ENCODE data around the gene PRPSAP1. TPM values are rescaled to one million over a fixed set of nuclear protein-coding genes. Genes with fewer than 3 reads are reported as not detected.
A peak's percentile ranks its signal among the peaks of the same experiment; 100 is the strongest.
"Not testable (repeated sequence)": the region's sequence is repeated elsewhere in the genome, so short reads cannot be mapped to it uniquely, and the experiment has no call there.

PRPSAP1 gene
- total RNA-seq, 1 experiment from 2014 or later: 38.4 TPM

DNA sequence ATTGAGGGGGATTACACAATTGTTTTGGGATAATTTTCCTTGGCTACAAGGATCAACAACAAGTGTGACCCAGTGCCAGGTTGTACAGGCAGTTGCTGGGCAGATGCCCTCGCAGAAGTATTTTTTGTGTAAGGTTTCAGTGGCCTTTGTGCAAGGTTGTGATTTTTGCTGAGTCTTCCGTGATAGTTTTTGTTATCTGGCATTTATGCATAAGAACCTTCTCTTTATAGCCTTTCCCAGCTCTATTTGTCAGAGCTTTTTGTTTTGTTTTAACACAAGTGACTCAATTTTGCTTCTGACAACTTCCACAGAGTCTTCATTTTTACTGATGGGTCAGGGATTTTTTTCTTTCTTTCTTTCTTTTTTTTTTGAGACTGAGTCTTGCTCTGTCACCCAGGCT lies 6.7 kb upstream of the PRPSAP1 start:
- H3K4me1 ChIP-seq (ENCODE audit: insufficient read depth, low read length): no peaks in the 10 kb centered on the region
- H2AFZ ChIP-seq (ENCODE audit: low read length): no peak overlapping the region
- Mint-ChIP-seq H3K9me3 (no peaks in the 10 kb centered on the region), H3K4me1 (peaks cover 8 to 13% of the 10 kb centered on the region in 2 experiments), H3K27ac (no peak overlapping the region), H3K27me3 (ENCODE audit: low read depth) (no peaks in the 10 kb centered on the region), H3K4me3 (no peak overlapping the region), H3K36me3 (ENCODE audit: insufficient read depth in 1 of 3, low read depth in 3 of 3) (no peaks in the 10 kb centered on the region)
- no CpG with 5 or more reads among the region's 2 CpGs for whole genome bisulfite sequencing (ENCODE audit: extremely low coverage, insufficient read length, low lambda C conversion rate)
- H2AK5ac ChIP-seq (ENCODE audit: insufficient read length, low read length): no peak overlapping the region
- H3K23me2 ChIP-seq (ENCODE audit: insufficient read length, low read depth, low read length, poor library complexity, severe bottlenecking): no peaks in the 10 kb centered on the region
- no peak overlapping the region for H3K23ac ChIP-seq (ENCODE audit: insufficient read length, low read depth, low read length)
- H4K91ac ChIP-seq (ENCODE audit: insufficient read length, low read depth, low read length): no peak overlapping the region
- no peaks in the 10 kb centered on the region for H3K9me3 ChIP-seq (ENCODE audit: control insufficient read depth, low read depth, low read length)
- no peak overlapping the region for H2BK20ac ChIP-seq (ENCODE audit: low read depth, low read length, poor library complexity, severe bottlenecking)
- no peak overlapping the region for H4K8ac ChIP-seq (replicated peaks; ENCODE audit: insufficient read length, low read depth, low read length)
- TF ChIP-seq, protein P1, sequence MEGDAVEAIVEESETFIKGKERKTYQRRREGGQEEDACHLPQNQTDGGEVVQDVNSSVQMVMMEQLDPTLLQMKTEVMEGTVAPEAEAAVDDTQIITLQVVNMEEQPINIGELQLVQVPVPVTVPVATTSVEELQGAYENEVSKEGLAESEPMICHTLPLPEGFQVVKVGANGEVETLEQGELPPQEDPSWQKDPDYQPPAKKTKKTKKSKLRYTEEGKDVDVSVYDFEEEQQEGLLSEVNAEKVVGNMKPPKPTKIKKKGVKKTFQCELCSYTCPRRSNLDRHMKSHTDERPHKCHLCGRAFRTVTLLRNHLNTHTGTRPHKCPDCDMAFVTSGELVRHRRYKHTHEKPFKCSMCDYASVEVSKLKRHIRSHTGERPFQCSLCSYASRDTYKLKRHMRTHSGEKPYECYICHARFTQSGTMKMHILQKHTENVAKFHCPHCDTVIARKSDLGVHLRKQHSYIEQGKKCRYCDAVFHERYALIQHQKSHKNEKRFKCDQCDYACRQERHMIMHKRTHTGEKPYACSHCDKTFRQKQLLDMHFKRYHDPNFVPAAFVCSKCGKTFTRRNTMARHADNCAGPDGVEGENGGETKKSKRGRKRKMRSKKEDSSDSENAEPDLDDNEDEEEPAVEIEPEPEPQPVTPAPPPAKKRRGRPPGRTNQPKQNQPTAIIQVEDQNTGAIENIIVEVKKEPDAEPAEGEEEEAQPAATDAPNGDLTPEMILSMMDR (conservative IDR thresholded peaks at IDR 0.05): no peak
- no peak for DNase-seq
- H3K27ac ChIP-seq (ENCODE audit: insufficient read length, low read depth, low read length): no peak overlapping the region
- H3K79me1 ChIP-seq (ENCODE audit: insufficient read depth, low read depth, low read length, poor library complexity, severe bottlenecking): no peaks in the 10 kb centered on the region
- no peak overlapping the region for H3K9ac ChIP-seq (ENCODE audit: extremely low read depth, insufficient read length, low read length)
- H3K4me2 ChIP-seq (ENCODE audit: insufficient read depth, insufficient read length, low read length): no peak overlapping the region
- no peak overlapping the region for H4K5ac ChIP-seq (ENCODE audit: insufficient read length, low read depth, low read length)
- H4K20me1 ChIP-seq (ENCODE audit: control insufficient read depth, insufficient read depth, insufficient read length): no peaks in the 10 kb centered on the region
- H3K56ac ChIP-seq (ENCODE audit: insufficient read length, low read depth, low read length): no peak overlapping the region
- H3K4ac ChIP-seq (ENCODE audit: low read depth, low read length): no peak overlapping the region
- H3T11ph ChIP-seq (ENCODE audit: low read length): no peak overlapping the region
- H2BK15ac ChIP-seq (ENCODE audit: low read depth, low read length): no peak overlapping the region
- no peak overlapping the region for H2BK120ac ChIP-seq (ENCODE audit: low read depth, low read length, poor library complexity, severe bottlenecking)
- H3K14ac ChIP-seq (ENCODE audit: insufficient read depth, low read length): no peak overlapping the region
- no peak overlapping the region for H2BK5ac ChIP-seq (ENCODE audit: insufficient read length, low read length)
- H2BK12ac ChIP-seq (ENCODE audit: insufficient read length, low read depth, low read length): no peak overlapping the region
- H3K18ac ChIP-seq (ENCODE audit: insufficient read length, low read depth, low read length): no peak overlapping the region
- no peaks in the 10 kb centered on the region for H3K27me3 ChIP-seq (ENCODE audit: insufficient read depth, low read length)
- H3K79me2 ChIP-seq (ENCODE audit: insufficient read depth, low read length): no peaks in the 10 kb centered on the region

DNA sequence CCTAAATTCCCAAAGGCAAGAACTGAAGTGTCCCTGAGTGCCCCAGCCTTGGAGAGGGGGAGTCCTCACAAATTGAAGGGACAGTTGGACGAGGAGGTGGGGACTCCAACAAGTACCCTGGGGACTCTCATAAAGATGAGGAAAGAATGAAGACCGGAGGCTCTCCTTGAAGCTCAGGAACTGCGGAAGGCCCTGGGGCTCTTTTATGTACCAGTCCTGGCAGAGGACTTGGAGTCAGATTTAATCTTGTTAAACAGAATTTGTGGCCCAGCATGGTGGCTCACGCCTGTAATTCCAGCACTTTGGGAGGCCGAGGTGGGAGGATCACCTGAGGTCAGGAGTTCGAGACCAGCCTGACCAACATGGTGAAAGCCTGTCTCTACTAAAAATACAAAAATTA lies 6.1 kb upstream of the PRPSAP1 start:
- H4K20me1 ChIP-seq (ENCODE audit: control insufficient read depth, insufficient read depth, insufficient read length); H3K36me3 Mint-ChIP-seq (ENCODE audit: insufficient read depth in 1 of 3, low read depth in 3 of 3); H2AFZ ChIP-seq (ENCODE audit: low read length); H2BK5ac ChIP-seq (ENCODE audit: insufficient read length, low read length); H3K23me2 ChIP-seq (ENCODE audit: insufficient read length, low read depth, low read length, poor library complexity, severe bottlenecking); H3K23ac ChIP-seq (ENCODE audit: insufficient read length, low read depth, low read length); H3K9ac ChIP-seq (ENCODE audit: extremely low read depth, insufficient read length, low read length); H3K9me3 ChIP-seq (ENCODE audit: control insufficient read depth, low read depth, low read length); H3K79me2 ChIP-seq (ENCODE audit: insufficient read depth, low read length); H2BK12ac ChIP-seq (ENCODE audit: insufficient read length, low read depth, low read length); H4K91ac ChIP-seq (ENCODE audit: insufficient read length, low read depth, low read length); H3K14ac ChIP-seq (ENCODE audit: insufficient read depth, low read length); H2BK20ac ChIP-seq (ENCODE audit: low read depth, low read length, poor library complexity, severe bottlenecking); H2AK5ac ChIP-seq (ENCODE audit: insufficient read length, low read length); H2BK15ac ChIP-seq (ENCODE audit: low read depth, low read length); H3K4me1 ChIP-seq (ENCODE audit: insufficient read depth, low read length); DNase-seq; H3K79me1 ChIP-seq (ENCODE audit: insufficient read depth, low read depth, low read length, poor library complexity, severe bottlenecking); H3K27me3 Mint-ChIP-seq (ENCODE audit: low read depth); H4K8ac ChIP-seq (replicated peaks; ENCODE audit: insufficient read length, low read depth, low read length); H2BK120ac ChIP-seq (ENCODE audit: low read depth, low read length, poor library complexity, severe bottlenecking); H3K4me1 Mint-ChIP-seq; H3K56ac ChIP-seq (ENCODE audit: insufficient read length, low read depth, low read length); H4K5ac ChIP-seq (ENCODE audit: insufficient read length, low read depth, low read length); H3K27me3 ChIP-seq (ENCODE audit: insufficient read depth, low read length); H3K9me3 Mint-ChIP-seq; H3K4me3 Mint-ChIP-seq; H3K4me2 ChIP-seq (ENCODE audit: insufficient read depth, insufficient read length, low read length); H3K27ac ChIP-seq (ENCODE audit: insufficient read length, low read depth, low read length); H3K4ac ChIP-seq (ENCODE audit: low read depth, low read length); H3T11ph ChIP-seq (ENCODE audit: low read length); H3K18ac ChIP-seq (ENCODE audit: insufficient read length, low read depth, low read length): not testable (repeated sequence)
- WGBS (ENCODE audit: extremely low coverage, insufficient read length, low lambda C conversion rate): no CpG with 5 or more reads among the region's 6 CpGs
- H3K27ac Mint-ChIP-seq: peak overlapping the region in 1 of 3 experiments; percentile 62; a peak in 1 of 7 replicates

All from H9 (cell line).